ENCODE results near the gene SC5D.

The SC5D gene

GRCh38 chr11:121292495-121293287 is at the start of gene SC5D:
SC5D (plus strand) TSS chr11:121292771; CDS start chr11:121303376, 10,605 bp downstream.
- DNase-seq (ENCODE audit: low read depth in 2 of 2), result peak; percentile 88 to 89

- DNase-seq (ENCODE audit: low read depth in 2 of 2), result no peak
Observed at GRCh38 chr11:121244884-121245283, 47.7 kb upstream of the SC5D start.

- no peak for DNase-seq (ENCODE audit: low read depth in 2 of 2)
Observed at GRCh38 chr11:121246021-121246768, 46.4 kb upstream of the SC5D start.

GRCh38 chr11:121246769-121247035 is 45.9 kb upstream of the SC5D start:
- DNase-seq (ENCODE audit: low read depth in 2 of 2), result no peak

- DNase-seq (ENCODE audit: low read depth in 2 of 2), result no peak
Observed at GRCh38 chr11:121248496-121248895, 44.1 kb upstream of the SC5D start.

- no peak for DNase-seq (ENCODE audit: low read depth in 2 of 2)
Observed at GRCh38 chr11:121249039-121249663, 43.4 kb upstream of the SC5D start.

- no peak for DNase-seq (ENCODE audit: low read depth in 2 of 2)
Observed at GRCh38 chr11:121250843-121251242, 41.7 kb upstream of the SC5D start.

- DNase-seq (ENCODE audit: low read depth in 2 of 2), result no peak
Observed at GRCh38 chr11:121253951-121254350, 38.6 kb upstream of the SC5D start.

GRCh38 chr11:121254756-121255155 is 37.8 kb upstream of the SC5D start:
- DNase-seq (ENCODE audit: low read depth in 2 of 2), result no peak

- DNase-seq (ENCODE audit: low read depth in 2 of 2), result no peak
Observed at GRCh38 chr11:121255473-121256125, 37.0 kb upstream of the SC5D start.

GRCh38 chr11:121257289-121257688 is 35.3 kb upstream of the SC5D start:
- DNase-seq (ENCODE audit: low read depth in 2 of 2), result no peak

GRCh38 chr11:121257976-121258375 is 34.6 kb upstream of the SC5D start:
- no peak for DNase-seq (ENCODE audit: low read depth in 2 of 2)

- DNase-seq (ENCODE audit: low read depth in 2 of 2), result no peak
Observed at GRCh38 chr11:121265586-121265985, 27.0 kb upstream of the SC5D start.

- no peak for DNase-seq (ENCODE audit: low read depth in 2 of 2)
Observed at GRCh38 chr11:121268581-121268980, 24.0 kb upstream of the SC5D start.

- DNase-seq (ENCODE audit: low read depth in 2 of 2), result no peak
Observed at GRCh38 chr11:121270001-121270678, 22.4 kb upstream of the SC5D start.

- DNase-seq (ENCODE audit: low read depth in 2 of 2), result no peak
Observed at GRCh38 chr11:121274332-121274991, 18.1 kb upstream of the SC5D start.

GRCh38 chr11:121281698-121282097 is 10.9 kb upstream of the SC5D start:
- no peak for DNase-seq (ENCODE audit: low read depth in 2 of 2)

GRCh38 chr11:121282386-121282785 is 10.2 kb upstream of the SC5D start:
- no peak for DNase-seq (ENCODE audit: low read depth in 2 of 2)

- DNase-seq (ENCODE audit: low read depth in 2 of 2), result no peak
Observed at GRCh38 chr11:121282886-121283502, 9.6 kb upstream of the SC5D start.

- DNase-seq (ENCODE audit: low read depth in 2 of 2), result no peak
Observed at GRCh38 chr11:121291319-121291718, 1.3 kb upstream of the SC5D start.
